HG03442 (cell line): ENCODE results near the gene ETV6.

Source experiments
- ATAC-seq: cut with Tn5 transposase; IDR thresholded peaks from one replicate; pipeline ENCODE4 v1.9.1; 2021; ENCODE audit warnings: mild to moderate bottlenecking, moderate library complexity; ENCODE audit not compliant: unreplicated experiment

ETV6 gene

GRCh38 chr12:11875414-11875935 lies 226.0 kb downstream of the ETV6 start:
- ATAC-seq: no peak

GRCh38 chr12:11876307-11876706 lies 226.8 kb downstream of the ETV6 start:
- ATAC-seq: no peak

DNA sequence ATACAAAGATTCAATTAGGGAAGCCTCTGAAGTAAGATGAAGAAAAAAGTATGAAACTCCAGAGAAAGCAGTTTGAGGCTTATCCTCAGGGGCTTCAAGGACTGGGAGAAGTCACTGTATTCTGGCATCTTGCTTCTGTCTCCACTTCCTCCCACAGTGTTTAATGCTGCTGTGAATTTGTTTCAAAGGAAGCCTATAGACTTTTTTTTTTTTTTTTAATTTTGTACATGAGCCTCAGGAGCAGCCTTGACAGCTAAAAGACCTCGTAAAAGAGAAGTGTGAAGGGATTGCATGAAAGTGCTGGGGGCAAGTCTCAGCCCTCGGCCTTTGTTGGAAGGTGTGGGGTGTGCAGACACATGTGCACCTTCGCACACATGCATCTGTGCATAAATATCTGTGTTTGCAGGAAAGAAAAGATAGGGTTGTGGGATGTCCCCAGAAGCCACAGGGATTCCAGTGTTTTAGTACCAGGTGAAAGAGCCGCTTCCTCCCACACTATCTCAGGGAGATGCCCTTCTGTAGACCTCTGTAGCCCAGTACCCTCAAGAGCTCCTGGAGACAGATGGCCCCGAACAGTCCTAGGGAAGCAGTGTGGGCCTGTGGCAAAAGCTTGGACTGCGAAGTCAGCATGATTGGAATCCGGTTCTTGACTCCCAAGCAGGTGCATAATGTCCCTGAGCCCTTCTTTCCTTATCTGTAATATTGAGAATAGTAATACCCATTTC lies 227.8 kb downstream of the ETV6 start:
- ATAC-seq: no peak

DNA sequence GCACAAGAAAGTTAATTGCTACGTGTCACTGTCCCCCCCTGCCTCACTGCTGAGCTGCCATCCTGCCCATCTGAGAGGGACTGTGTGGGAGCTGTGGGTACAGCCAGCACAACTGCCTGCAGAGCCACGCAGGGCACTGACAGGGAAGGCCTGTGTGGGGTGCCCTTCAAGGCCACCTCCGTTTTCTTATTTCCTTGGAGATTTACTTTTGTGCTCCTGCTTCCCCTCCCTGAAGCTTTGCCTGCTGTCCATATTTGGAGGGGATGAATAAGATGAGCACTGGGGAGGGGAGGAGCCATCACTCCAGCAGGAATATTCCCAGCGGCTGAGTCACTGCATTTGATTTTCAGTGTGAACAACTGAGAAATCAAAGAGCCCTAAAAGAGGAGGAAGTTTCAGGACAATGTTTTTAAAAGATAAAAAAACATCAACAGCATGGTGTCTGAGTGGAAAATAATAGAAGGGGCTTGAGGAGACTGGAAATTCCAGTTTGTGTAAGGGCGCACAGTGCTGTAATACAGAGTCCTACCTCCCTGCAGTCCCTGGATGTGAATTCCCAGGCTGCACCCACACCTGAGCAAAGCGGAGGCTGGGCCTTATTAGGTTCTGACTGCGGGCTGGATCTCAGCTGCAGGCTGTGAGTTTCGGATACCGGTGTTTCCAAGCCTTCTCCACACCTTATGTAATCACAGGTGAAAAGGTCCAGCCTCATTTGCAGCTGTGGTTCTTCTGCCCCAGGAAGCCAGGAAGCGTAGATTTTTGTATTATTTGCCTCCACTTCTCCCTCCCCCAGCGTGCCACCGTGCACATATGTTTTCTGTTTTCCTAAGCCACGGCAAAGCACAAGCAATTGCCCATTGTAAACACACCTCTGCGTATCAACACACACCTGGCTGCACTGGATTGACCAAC lies 228.7 kb downstream of the ETV6 start:
- ATAC-seq: no peak

- ATAC-seq: no peak
These were observed 229.8 kb downstream of the ETV6 start for GRCh38 chr12:11879306-11879705.

DNA sequence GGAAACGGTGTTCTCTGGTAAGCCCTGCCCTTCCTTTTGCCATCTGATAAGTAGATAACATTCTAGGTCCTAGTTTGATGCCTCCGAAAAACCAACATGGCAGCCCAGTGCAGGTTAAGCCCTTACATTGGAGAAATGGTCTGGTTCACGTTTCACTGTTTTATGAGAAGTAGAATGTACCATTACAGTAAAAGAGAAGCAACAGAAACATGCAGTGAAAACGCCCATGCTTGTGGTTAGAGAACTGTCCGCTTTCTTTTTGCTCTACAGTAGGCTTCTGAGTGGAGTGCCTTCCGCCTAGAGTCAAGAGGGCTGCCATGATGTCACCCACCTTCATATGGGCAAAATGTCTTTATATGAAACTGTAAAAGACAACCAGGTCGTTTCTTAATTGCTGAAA lies 230.9 kb downstream of the ETV6 start:
- no peak for ATAC-seq

GRCh38 chr12:11881835-11882234 lies 232.4 kb downstream of the ETV6 start:
- no peak for ATAC-seq

DNA sequence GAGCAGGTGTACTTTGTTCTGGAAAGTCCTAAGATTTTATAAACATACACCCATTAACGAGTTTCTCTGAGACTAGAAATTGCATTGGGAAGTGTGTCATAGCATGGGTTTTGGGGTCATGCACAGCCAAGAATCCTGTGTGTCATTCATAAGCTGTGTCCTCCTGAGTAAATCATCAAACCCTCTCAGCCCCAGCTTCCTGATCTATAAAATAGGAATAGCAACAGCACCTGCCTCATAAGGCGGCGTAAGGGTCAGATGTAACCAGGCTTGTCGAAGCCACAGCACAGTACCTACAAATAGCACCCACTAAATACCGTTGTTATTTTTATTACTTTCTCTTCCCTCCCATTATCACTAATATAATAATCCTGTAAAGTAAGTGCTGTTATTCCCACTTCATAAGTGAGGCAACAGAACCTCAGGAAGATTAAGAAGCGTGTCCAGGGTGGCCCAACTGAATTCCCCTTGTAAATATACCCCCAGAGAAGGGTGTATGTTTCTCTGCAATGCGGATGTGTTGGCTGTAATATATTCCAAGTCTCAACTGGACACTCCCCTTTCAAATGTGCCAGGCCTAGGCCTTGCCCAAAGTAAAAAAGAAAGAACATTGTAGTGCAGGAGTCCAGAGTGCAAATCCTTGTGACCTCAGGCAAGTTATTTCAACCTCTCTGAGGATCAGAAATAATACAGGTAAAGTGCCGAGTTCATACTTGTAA lies 233.0 kb downstream of the ETV6 start:
- ATAC-seq: no peak

GRCh38 chr12:11884116-11884515 lies 234.6 kb downstream of the ETV6 start:
- ATAC-seq: no peak

DNA sequence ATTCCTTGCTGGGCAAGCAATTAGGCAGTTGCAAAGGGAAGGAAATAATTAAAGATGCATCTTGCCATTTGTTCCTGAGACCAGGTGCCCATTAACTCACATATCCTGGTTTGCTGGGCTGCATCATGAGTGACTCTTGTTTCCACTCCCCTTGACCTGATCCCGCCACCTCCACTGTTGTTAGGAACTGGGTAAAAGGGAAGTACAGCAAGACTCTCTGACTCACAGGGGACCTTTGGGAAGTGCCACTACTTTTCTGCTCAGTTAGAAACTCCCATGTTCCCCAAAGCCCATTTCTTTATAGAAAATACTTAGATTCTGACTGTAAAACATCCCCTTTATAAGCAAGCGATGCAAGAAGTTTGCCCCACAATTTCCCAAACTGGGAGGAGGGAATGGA lies 235.2 kb downstream of the ETV6 start:
- no peak for ATAC-seq

DNA sequence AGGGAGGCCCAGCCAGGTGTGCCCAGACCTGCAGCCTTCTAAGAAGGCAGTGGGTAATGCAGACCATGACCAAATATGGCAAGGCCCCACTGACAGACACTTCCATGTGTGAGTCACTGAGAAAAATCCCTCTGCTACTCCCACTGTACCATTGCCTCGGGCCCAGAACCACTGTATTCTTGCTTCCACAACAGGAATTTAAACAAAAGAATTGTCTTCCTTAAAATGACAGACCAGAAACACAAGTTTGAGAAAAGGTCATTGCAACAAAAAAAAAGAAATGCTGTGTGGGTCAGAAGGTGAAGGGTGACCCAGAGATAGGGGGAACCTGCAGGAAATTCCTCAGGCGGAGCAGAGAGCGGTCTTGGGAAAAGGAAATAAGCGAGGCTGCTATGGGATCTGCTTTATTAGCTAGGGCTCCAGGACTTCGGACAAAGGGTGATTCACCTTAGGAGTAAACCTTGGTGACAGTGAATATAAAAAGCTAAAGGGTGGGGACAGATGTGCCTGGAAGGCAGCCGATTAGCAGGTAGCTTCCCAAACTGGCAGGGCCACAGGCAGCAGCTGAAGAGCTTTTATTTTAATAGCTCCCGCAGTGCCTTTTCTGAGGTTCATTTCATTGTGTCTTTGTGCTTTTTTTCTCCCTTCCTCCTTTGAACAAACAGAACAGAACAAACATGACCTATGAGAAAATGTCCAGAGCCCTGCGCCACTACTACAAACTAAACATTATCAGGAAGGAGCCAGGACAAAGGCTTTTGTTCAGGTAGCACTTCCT lies 236.0 kb downstream of the ETV6 start:
- ATAC-seq: no peak

GRCh38 chr12:11886339-11886738 lies 236.9 kb downstream of the ETV6 start:
- no peak for ATAC-seq

DNA sequence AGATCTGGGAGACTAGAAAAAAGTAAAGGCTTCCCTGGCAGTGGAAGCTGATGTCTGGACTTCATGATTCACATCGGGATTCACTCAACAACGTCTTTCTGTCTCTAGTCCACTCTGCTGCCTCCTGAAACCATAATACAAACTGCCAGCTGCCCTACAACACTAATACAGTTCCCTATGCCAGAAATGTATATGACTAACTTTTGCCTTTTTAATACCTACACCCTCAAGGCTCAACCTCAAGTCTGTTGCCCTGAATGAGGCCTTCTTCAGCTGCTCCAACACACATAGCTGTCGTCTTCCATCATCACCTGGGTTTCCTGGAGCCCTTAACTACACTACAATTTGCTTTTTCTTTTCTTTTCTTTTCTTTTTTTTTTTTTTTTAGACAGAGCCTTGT lies 238.6 kb downstream of the ETV6 start:
- no peak for ATAC-seq

DNA sequence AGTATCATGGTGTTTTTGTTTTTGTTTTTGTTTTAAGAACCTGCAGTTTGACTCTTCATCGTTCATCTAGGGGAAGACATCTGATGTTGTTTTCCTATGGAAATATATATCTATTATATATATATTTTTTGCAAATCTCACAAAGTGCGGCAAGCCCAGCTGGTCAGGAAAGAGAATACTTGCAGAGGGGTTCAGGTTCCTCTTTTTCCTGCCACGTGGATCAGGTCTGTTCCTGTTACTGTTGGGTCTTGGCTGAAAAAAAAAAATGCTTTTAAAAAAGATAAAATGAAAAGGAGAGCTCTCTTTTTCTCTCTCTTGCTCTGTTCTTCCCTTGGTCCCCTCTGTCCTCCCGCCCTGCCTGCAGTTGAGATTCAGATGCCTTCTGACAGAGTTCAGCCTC lies 241.9 kb downstream of the ETV6 start:
- ATAC-seq: no peak

- no peak for ATAC-seq
These were observed 242.4 kb downstream of the ETV6 start for GRCh38 chr12:11891754-11892386.

DNA sequence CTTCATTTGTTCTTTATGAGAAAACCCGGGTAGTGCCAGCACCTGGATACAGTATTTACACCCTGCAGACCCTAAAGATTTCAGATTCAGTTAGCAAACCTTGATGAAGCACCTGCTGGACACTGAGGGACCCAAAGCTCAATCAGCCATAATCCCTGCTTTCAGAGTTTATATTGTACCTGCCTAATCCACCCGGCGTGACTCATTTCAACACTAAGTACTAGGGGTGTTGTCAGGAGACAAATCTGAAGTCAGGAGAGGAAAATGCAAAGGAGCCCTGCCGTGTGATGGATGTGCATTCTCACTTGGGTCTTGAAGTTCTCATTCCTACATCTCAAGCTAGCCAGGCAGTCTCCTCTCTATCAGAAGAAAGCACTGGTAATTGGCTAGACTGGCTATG lies 244.5 kb downstream of the ETV6 start:
- ATAC-seq: no peak

- ATAC-seq: no peak
These were observed 245.4 kb downstream of the ETV6 start for GRCh38 chr12:11894890-11895289.

DNA sequence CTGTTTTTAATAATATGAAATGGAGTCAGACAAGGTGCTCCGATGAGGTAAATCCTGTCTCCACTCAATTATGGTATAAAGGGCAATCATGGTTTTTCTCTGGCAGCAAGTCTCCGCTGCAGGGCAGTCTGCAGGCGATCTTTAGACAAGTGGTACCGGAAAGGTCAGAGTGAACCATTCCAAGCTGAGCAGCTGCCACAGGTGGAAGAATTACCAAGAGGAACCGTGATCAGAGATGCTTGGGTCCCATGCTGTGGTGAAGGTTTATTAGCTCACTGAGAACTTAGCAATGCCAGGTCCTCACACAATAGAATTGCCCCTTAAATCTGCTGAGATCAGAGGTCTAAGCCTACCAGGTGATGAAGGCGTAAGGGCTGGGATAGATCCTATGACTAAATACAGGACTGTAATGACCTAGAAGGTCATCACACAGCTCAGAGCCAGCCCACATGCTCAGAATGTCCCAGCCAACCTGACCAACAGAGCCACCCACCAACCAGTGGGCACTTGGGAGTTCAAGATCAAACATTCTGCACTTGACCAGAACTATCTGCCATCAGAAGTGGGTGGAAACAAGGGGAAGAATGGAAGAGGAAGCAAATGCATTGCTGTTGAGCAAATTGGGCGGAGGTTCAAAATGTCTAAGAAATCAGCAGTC lies 246.1 kb downstream of the ETV6 start:
- ATAC-seq: no peak

- ATAC-seq: no peak
These were observed 247.0 kb downstream of the ETV6 start for GRCh38 chr12:11896417-11896929.
